Skeletal muscle satellite cell (primary cell): Measurements from ENCODE around the gene XRN1.
"Not testable (repeated sequence)": the region's sequence is repeated elsewhere in the genome, so short reads cannot be mapped to it uniquely, and the experiment has no call there.

Source experiments
- H3K27me3 ChIP-seq: 2 replicates; pipeline ENCODE4 v1.7.0; 2013; ENCODE audit warnings: low read length; ENCODE audit not compliant: control insufficient read depth, insufficient read depth
- H3K36me3 ChIP-seq: 2 replicates; pipeline ENCODE4 v1.7.0; 2013; ENCODE audit warnings: mild to moderate bottlenecking, control low read depth, low read length; ENCODE audit not compliant: insufficient read depth
- H3K4me1 ChIP-seq: 2 replicates; pipeline ENCODE4 v1.7.0; 2013; ENCODE audit warnings: low read length; ENCODE audit not compliant: control insufficient read depth, insufficient read depth
- H3K4me2 ChIP-seq: 2 replicates; pipeline ENCODE4 v1.7.0; 2013; ENCODE audit warnings: mild to moderate bottlenecking, low read length
- H3K4me3 ChIP-seq: 2 replicates; pipeline ENCODE4 v1.7.0; 2013; ENCODE audit warnings: low read length
- H3K9ac ChIP-seq: 2 replicates; pipeline ENCODE4 v1.7.0; 2013; ENCODE audit warnings: mild to moderate bottlenecking, low read depth, low read length, moderate library complexity
- H3K9me3 ChIP-seq: replicated peaks from 2 replicates; pipeline ENCODE4 v1.7.0; 2013; ENCODE audit warnings: mild to moderate bottlenecking, control low read depth, low read length

XRN1 gene

GRCh38 chr3:142429582-142429981, 18.3 kb downstream of the XRN1 start:
- Histone ChIP-seq H3K4me1 (no peaks in the 10 kb centered on the region), H3K9me3 (no peaks in the 10 kb centered on the region), H3K27me3 (no peaks in the 10 kb centered on the region), H3K36me3 (peaks cover 39% of the 10 kb centered on the region), H3K4me2 (no peak overlapping the region), H3K4me3 (no peak overlapping the region), H3K9ac (no peak overlapping the region)

GRCh38 chr3:142424754-142425153, 23.1 kb downstream of the XRN1 start:
- peaks cover 37% of the 10 kb centered on the region for H3K36me3 ChIP-seq

GRCh38 chr3:142418926-142419592, 28.8 kb downstream of the XRN1 start:
- peaks cover 45% of the 10 kb centered on the region for H3K36me3 ChIP-seq
- no peaks in the 10 kb centered on the region for H3K4me1 ChIP-seq
- no peak overlapping the region for H3K4me2 ChIP-seq
- no peaks in the 10 kb centered on the region for H3K9me3 ChIP-seq
- no peaks in the 10 kb centered on the region for H3K27me3 ChIP-seq
- no peak overlapping the region for H3K9ac ChIP-seq
- H3K4me3 ChIP-seq = no peak overlapping the region

More at GRCh38 chr3:142424754-142425153, 23.1 kb downstream of the XRN1 start:
- Histone ChIP-seq H3K4me3 (no peak overlapping the region), H3K4me2 (no peak overlapping the region), H3K9me3 (no peaks in the 10 kb centered on the region), H3K9ac (no peak overlapping the region), H3K4me1 (no peaks in the 10 kb centered on the region), H3K27me3 (no peaks in the 10 kb centered on the region)

GRCh38 chr3:142417302-142417701, 30.5 kb downstream of the XRN1 start:
- Histone ChIP-seq H3K9me3 (no peaks in the 10 kb centered on the region), H3K9ac (no peak overlapping the region), H3K36me3 (peaks cover 51% of the 10 kb centered on the region), H3K27me3 (no peaks in the 10 kb centered on the region), H3K4me2 (no peak overlapping the region), H3K4me1 (no peaks in the 10 kb centered on the region), H3K4me3 (no peak overlapping the region)

- H3K9ac ChIP-seq, H3K4me2 ChIP-seq, H3K4me3 ChIP-seq, H3K27me3 ChIP-seq, H3K9me3 ChIP-seq, H3K4me1 ChIP-seq: not testable (repeated sequence)
- H3K36me3 ChIP-seq = peaks cover 61% of the 10 kb centered on the region
Observed at GRCh38 chr3:142400537-142400936, 47.3 kb downstream of the XRN1 start.

DNA sequence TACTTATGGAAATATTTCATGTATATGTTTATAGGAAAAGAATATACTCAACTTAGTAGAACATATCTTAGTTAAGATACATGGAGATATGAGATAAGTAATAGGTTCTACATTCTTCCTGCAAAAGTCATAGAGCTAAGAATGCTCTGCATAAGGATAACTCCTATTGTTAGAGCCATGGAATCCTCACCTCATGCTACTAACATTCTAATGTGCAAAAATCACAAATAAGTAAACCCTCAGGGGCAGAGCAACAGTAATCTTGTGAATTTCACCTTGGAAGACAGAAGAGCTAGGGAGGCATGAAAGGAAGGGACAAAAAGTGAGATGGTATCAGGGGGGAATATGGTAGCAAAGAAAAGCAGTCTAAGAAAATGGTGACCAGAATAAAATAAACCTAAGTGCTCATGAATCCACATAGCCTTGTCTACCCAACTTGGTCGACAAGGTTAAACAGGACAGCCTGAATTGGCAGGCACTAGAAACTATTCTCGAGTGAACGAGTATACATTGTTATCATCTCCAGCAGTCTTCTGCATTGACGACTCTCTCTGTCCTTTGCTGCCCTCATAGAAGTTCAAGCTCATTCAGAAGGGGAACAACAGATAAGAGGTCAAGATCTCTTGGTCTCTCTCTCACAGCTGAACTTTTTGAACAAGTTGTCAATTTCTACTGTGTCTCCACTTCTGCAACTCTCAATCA, 52.8 kb downstream of the XRN1 start:
- peaks cover 46% of the 10 kb centered on the region for H3K36me3 ChIP-seq
- H3K4me3 ChIP-seq = no peak overlapping the region
- H3K9ac ChIP-seq = no peak overlapping the region
- no peaks in the 10 kb centered on the region for H3K9me3 ChIP-seq
- no peak overlapping the region for H3K4me2 ChIP-seq
- H3K4me1 ChIP-seq = no peaks in the 10 kb centered on the region
- H3K27me3 ChIP-seq = no peaks in the 10 kb centered on the region

- H3K36me3 ChIP-seq = peaks cover 56% of the 10 kb centered on the region
- no peak overlapping the region for H3K9ac ChIP-seq
- no peak overlapping the region for H3K4me3 ChIP-seq
- no peaks in the 10 kb centered on the region for H3K9me3 ChIP-seq
- H3K27me3 ChIP-seq = no peaks in the 10 kb centered on the region
- no peak overlapping the region for H3K4me2 ChIP-seq
- no peaks in the 10 kb centered on the region for H3K4me1 ChIP-seq
Observed at GRCh38 chr3:142385078-142385477, 62.8 kb downstream of the XRN1 start.

- no peak overlapping the region for H3K4me3 ChIP-seq
- no peaks in the 10 kb centered on the region for H3K4me1 ChIP-seq
- H3K9ac ChIP-seq = no peak overlapping the region
- H3K9me3 ChIP-seq = no peaks in the 10 kb centered on the region
- H3K36me3 ChIP-seq = peaks cover 50% of the 10 kb centered on the region
- H3K27me3 ChIP-seq = no peaks in the 10 kb centered on the region
- no peak overlapping the region for H3K4me2 ChIP-seq
Observed at GRCh38 chr3:142374687-142375086, 73.2 kb downstream of the XRN1 start.

DNA sequence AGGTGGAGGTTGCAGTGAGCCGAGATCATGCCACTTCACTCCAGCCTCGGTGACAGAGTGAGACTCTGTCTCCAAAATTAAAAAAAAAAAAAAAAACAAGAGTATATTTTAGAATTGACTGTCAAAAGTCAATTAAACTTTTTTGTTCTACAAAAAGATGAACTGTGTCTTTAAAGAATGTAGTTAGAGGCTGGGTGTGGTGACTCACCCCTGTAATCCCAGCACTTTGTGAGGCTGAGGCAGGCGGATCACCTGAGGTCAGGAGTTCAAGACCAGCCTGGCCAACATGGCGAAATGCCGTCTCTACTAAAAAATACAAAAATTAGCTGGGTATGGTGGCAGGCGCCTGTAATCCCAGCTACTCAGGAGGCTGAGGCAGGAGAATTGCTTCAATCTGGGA, 78.3 kb downstream of the XRN1 start:
- H3K27me3 ChIP-seq, H3K9ac ChIP-seq, H3K4me2 ChIP-seq, H3K9me3 ChIP-seq, H3K4me1 ChIP-seq, H3K4me3 ChIP-seq: not testable (repeated sequence)
- H3K36me3 ChIP-seq = peaks cover 44% of the 10 kb centered on the region

DNA sequence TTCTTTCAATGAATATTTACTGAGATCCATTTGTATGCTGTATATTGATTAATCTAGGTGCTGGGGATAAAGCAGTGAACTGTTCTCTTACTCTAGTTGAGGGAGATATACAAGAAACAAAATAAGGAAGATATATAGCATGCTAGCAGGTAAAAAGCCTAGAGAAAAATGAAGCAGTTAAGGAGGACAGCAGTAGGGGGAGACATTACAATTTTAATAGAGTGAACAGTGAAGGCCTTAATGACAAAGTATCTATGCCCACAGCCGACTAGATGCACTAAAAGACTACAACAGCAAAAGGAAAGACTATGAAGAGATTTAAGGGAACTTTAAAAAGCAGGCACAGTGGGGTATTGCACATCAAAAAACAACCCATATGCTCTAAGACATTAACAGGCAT, 81.4 kb downstream of the XRN1 start:
- H3K9me3 ChIP-seq = no peaks in the 10 kb centered on the region
- H3K4me2 ChIP-seq = no peak overlapping the region
- no peaks in the 10 kb centered on the region for H3K27me3 ChIP-seq
- H3K36me3 ChIP-seq = peaks cover 40% of the 10 kb centered on the region
- H3K4me1 ChIP-seq = peaks cover 4% of the 10 kb centered on the region
- H3K9ac ChIP-seq = no peak overlapping the region
- H3K4me3 ChIP-seq = no peak overlapping the region

DNA sequence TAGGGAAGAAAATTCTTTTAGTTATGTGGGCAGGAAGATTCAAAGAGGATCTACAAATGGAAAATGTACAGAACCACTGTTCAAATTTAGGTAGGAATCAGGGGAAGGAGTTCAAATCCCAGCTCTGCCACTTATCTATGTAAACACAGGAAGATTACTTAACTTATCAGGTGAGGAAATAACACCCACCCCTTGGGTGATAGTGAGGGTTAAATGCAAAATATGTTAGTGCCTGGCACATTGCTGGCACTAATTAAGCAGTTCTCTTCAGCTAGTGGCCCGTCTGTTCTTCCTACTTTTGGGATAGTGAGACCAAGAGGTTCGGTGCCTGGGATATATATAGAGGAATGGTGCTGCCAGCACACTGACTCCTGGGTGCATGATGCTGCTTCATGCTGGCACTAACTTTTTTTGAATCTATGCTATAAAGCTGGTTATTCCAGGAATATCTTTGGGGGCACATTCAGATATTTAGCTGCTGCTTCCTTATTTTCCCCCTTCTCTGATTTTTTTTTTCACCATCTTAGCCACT, 83.8 kb downstream of the XRN1 start:
- H3K4me2 ChIP-seq = no peak overlapping the region
- H3K36me3 ChIP-seq = peaks cover 47% of the 10 kb centered on the region
- H3K9ac ChIP-seq = no peak overlapping the region
- H3K4me1 ChIP-seq = peaks cover 4% of the 10 kb centered on the region
- no peaks in the 10 kb centered on the region for H3K27me3 ChIP-seq
- H3K4me3 ChIP-seq = no peak overlapping the region
- H3K9me3 ChIP-seq = no peaks in the 10 kb centered on the region

- H3K36me3 ChIP-seq = peaks cover 47% of the 10 kb centered on the region
- not testable (repeated sequence) for H3K4me2 ChIP-seq
Observed at GRCh38 chr3:142363433-142363832, 84.4 kb downstream of the XRN1 start.

More at GRCh38 chr3:142363433-142363832, 84.4 kb downstream of the XRN1 start:
- not testable (repeated sequence) for H3K4me1 ChIP-seq, H3K27me3 ChIP-seq, H3K9ac ChIP-seq, H3K4me3 ChIP-seq, H3K9me3 ChIP-seq
